COLO668 (cell line): ENCODE data around the gene DACT2.
A peak's percentile ranks its signal among the peaks of the same experiment; 100 is the strongest.
"Not testable (repeated sequence)": the region's sequence is repeated elsewhere in the genome, so short reads cannot be mapped to it uniquely, and the experiment has no call there.

Source experiments
- DNase-seq: peaks from one replicate; lab custom pipeline; 2025; ENCODE audit not compliant: unreplicated experiment; lab: John Stamatoyannopoulos, UW

DACT2 gene

DNA sequence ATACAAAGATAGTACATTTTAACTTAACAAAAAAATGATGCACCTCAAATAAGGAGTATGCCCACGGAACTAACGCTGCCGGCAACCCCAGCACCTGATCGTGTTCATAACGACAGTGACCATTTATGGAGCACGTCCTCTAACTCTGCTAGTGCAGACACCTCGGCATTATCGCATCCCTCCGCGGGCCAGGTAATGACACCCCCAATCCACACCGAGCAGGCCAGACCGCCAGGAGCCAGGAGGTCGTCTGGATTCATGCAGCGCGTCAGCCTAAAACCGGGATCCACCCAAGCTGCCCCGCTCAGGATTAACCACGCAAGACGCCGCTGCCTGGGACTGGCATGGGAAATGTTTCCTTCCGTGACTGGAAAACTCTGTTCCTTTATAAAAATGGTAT, 34.1 kb downstream of the DACT2 start:
- no peak for DNase-seq

DNA sequence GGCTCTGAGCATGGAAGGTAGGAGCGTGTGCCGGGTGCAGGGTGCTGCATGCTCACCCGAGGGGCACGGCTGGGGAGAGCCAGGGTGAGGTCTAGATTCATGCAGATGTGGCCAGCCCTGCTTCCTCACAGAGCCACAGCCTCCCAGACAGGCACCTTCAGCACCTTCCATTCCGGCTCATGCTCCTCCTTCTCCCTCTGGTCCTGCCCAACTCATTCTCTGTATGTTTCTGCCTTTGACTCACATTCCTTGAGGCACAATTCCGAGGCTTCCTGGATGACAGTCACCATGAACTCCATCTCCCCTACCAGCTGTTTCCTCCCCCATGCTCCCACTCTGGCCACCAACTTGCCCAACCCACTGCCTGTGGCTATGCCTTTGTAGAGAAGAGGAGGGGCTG, 35.4 kb downstream of the DACT2 start:
- no peak for DNase-seq

GRCh38 chr6:168283686-168284025, 35.9 kb downstream of the DACT2 start:
- no peak for DNase-seq

DNA sequence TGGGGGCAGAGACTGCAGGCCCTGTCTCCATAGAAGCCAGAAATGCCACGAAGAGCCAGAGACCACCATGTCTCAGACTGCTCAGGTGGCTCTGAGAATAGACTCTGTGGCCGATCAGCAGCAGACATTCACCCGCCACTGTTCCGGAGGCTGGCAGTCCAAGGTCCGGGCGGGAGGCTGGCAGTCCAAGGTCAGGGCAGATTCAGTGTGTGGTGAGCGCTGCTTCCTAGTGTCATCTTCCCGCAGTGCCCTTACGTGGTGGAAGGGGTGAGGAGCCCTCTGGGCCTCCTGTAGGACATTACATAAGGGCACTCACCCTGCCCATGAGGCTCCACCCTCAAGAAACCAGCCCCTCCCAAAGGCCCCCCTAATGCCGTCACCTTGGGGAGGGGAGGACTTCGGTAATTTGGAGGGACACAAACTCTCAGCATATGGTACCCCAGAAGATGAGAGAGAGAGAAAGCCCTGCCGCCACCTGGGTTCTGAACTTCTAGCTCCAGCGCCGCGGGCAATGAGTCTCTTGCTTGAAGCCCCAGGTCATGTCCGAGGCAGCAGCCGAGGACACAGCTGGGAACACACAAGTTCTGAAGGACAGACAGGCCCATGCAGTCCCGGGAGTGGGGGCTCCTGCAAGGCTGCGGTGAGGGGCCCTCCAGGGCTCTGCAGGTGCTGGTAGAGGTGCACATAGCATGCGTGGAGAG, 36.4 kb downstream of the DACT2 start:
- no peak for DNase-seq

GRCh38 chr6:168281826-168282225, 37.8 kb downstream of the DACT2 start:
- DNase-seq, result no peak

DNA sequence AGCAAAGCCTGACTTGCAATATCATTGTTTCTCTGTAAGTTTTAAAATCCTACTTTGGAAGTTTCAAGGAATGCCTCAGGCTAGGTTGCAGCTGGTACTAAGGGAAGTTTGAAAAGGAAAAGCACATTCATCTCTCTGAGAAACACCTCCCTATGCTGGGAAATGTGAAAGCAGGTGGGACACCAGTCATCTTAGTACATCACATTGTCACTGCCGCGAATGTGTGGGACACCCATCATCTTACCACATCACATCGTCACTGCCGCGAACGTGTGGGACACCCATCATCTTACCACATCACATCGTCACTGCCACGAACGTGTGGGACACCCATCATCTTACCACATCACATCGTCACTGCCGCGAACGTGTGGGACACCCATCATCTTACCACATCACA, 38.3 kb downstream of the DACT2 start:
- not testable (repeated sequence) for DNase-seq

DNA sequence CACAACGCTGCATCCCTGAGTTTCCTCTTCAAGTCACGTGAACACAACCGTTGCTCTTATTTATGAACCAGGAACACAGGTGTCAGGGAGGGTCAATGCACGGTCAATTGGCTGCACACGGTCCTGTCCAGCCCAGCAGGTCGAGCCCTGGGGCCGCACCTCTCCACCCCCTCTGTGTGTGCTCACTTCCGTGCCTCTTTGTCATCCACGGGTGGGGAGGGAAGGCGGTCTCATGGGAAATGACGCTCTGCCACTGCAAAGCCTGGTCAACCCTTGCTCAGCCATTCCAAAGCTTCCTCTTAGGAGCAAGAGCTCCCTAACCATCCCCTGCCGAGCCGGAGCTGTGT, 38.7 kb downstream of the DACT2 start:
- DNase-seq, result no peak

GRCh38 chr6:168280020-168280898, 39.3 kb downstream of the DACT2 start:
- no peak for DNase-seq

- DNase-seq, result no peak
Measured at GRCh38 chr6:168279403-168279935, 40.1 kb downstream of the DACT2 start.

DNA sequence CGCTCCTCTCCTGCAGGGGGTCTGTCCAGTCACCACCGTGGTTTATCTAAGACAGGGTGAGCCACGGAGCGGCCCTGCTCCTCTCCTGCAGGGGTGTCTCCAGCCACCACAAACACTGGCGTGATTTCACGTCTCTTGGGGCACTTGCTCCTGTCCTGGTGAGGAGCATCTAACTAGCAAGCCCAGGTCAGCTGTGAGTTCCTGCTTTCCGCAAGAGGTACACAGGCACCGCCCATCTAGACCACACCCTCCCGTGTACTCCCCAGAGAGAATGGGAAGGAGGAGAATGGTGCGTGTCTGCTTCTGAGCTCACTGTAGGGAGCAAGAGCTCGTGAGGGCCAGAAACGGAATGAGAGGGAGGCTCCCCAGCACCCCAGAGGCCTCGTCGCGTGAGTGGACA, 40.7 kb downstream of the DACT2 start:
- no peak for DNase-seq

DNA sequence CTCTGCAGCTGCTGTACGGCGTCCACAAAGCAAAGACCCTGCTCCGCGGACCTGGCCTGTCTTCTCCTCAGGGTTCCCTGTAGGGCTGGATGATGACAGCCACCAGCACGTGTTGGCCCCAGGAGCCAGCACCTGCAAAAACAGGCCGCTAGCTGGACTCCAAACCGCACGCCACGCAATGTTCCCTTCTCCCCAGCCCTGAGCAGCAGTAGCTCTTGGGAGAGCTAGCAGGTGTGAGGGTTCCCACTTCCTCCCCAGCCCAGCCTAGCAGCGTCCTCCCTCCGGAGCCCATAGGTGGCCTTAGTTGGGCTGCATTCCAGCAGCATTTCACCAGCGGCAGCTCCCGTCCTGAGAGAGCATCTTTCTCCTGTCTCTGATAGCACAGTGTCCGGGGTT, 42.3 kb downstream of the DACT2 start:
- DNase-seq, result peak; percentile 65

DNA sequence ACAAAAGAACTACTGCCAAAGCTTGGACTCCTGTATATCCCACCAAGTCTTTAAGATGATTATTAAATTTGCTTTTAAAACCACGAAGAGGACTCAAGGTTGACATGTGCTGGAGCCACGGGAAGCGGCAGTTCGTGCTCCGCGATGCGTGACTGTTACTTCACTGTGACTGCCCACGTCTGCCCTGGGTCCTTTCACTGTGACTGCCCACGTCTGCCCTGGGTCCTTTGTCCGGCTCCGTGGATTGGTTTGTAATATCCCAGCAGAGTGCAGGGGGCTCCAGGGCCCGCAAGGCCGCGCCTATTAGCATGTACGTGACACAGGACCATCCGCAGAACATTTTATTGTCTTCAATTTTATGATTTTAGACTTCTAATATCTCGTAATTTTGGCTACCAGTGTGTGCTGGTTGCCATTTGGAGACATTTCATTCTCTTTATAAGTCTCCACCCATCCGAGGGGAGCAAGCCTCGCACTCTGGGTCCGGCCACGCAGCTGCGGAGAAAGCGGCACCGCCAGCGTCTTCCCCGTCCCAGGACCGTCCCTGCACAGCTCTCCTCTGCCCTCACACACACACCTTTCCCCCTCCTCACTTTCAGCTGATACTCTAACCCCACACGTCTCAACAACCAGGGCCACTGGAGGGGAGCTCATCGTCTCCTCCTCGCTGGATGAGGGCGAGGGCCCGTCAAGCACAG, 42.9 kb downstream of the DACT2 start:
- peak; percentile 5 for DNase-seq

- no peak for DNase-seq
Measured at GRCh38 chr6:168275168-168275567, 44.4 kb downstream of the DACT2 start.

DNA sequence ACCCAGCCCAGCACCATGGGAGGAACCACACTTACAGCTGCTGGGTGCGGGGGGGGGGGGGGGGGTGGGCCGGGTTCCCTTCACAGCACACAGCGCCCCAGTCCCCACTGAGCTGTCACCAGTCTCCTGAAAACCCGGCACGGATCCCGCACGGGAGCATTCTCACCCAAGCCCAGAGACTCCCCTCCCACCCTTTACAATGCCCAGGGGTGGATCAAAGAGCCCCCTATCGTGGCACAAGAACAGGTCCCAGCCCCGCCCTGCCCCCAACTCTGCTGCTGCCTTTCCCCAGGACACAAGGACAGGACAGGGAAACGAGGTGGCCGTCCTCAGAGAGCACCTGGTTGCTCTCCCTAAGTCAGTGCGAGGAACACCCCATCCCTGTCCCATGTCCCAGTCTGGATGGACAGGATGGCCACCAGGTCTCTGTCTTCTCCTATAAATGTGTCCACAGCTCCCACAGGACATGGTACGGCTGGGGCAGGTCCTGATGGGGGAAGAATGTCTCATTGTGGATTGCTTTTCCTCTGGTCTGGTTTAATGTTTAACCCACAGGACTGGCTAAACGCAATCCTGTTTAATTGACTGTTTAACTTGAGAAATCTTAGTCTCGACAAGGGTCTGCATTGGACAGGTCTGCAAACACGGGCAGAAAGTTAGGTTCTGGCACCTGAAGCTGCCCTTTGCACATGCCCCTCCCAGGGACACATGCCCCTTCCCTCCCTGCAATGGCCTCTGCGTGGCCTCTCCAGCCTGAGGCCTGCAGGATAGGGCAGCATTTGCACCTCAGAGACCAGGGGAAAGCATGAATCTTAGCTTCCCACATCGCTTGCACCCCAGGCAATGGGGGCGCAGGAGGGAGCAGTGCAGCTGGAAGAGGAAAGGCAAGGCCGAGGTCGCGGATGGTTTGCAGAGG, 45.3 kb downstream of the DACT2 start:
- peak; percentile 44 for DNase-seq

- no peak for DNase-seq
Measured at GRCh38 chr6:168273441-168274036, 46.0 kb downstream of the DACT2 start.

DNA sequence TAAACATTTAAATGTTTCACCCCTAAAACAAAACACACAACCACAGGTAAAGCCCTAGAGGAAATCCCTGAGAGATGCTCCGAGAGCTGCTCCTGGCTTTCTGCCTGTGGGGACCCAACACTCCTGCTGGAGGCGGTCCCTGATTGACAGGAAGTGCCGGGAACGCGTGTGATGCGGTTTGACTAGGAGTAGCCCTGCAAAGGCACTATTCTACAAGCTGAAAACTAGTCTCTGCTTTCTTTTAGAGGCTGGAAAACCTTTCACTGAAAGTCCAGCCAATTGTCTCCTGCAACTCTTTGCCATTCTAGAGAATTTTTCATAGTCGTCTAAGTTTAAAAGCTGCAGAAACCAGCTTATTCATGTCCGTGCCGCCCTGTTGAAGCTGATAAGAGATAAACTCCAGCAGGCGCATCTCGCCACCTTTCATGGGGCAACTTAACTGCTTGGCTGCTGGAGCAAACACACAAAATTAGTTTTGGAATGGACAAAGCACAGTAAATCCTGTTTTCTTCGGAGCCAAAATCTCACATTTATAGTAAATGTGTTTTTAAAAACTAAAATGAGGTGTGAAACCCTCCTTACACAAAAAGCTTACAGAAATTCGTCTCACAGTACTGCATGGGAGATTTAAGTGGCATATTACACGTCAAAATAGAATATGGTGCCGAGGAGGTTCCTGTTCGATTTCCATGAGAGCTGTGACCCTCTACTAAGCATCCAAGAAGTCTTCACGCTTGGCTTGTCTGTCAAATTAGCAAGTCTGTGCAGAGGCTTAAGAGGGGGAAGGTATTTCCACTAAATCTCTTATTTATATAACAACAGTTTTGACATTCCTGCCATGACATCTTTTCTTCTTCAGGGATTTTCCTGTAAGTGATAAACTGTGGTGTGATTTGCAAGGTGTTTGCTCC, 46.9 kb downstream of the DACT2 start:
- DNase-seq, result no peak

- DNase-seq, result no peak
Measured at GRCh38 chr6:168270274-168271172, 49.1 kb downstream of the DACT2 start.
